ENCODE data around the gene MTX1. TPM values are rescaled to one million over a fixed set of nuclear protein-coding genes. Genes with fewer than 3 reads are reported as not detected.

The MTX1 gene
- total and polyA plus RNA-seq, 2 experiments from 2014 or later: 77.7 to 106 TPM

DNA sequence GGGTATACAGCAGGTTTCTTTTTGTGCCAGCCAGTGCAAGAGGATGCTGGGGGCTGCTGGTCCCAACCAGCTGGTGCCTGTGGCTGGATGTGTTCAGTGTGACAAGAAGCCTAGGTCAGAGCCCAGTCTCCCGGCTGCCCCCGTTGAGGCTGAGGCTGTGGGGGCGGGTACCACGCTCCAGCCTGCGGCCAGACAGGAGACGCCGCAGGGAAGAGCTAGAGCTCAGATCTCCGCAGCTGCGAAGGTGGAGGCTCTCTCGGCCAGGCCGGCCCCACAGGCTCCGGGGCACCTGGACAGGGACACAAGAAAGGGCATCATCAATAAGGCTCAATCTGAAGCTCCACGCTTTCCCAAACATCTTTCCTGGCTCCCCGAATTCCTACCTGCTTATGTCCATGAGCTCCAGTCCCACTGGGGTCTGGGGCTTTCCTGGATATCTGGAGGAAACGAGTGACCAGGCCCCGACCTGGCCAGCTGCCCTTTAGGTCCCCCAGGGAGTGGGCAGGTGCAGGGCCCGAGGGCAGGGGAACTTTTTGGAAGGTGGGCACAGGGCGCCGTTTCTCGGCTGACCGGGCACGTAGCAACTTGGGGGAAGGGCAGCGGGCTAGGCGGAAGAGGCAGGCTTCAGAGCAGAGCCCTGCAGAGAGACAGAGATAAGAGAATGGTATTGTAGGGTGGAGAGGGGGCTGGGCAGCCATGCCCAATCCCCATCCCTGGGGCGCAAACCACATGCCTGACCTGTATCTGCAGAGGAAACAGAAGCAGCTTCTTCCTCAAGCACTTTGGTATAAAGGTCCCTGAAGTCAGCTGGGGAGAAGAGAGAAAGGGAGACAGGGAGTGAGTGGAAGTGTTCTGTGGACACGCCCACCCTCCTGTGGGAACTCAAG, 39.4 kb downstream of the MTX1 start (continued):
- no peak for TF ChIP-seq EZH2phosphoT487 (IDR thresholded peaks at IDR 0.05; ENCODE audit: unreplicated experiment)
- TF ChIP-seq EZH2 (IDR thresholded peaks at IDR 0.05; ENCODE audit: low read depth, unreplicated experiment): no peak
- no peak for TF ChIP-seq JUNB (IDR thresholded peaks at IDR 0.05; ENCODE audit: unreplicated experiment)
- TF ChIP-seq ETS1 (IDR thresholded peaks at IDR 0.05): no peak

DNA sequence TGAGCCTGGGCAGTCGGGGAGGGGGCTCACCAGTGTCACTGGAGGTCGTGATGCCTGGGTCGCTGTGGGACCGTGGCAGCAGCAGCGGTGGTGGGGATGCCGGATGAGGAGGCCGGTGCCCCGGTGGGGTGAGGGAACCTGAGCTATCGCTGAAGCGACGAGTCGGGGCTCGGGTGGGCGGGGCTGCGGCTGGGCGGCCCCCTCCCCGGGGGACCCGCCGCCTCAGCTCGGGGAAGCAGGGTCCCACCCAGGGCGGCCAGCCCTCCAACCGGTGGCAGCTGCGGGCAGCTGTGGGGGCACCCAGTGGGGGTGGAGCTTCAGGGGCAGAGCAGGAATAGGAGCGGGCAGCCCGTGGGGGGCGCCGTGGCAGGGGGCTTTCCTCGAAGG, 41.7 kb downstream of the MTX1 start:
- DNase-seq (ENCODE audit: low spot score): peak; percentile 36
- Mint-ChIP-seq H3K27me3 (ENCODE audit: insufficient read depth, low read depth, poor library complexity) (peaks cover 22% of the 10 kb centered on the region), H3K9me3 (no peaks in the 10 kb centered on the region), H3K27ac (no peak overlapping the region), H3K36me3 (ENCODE audit: low read depth) (peaks cover 23% of the 10 kb centered on the region; the same call in 2 of the 3 replicates), H3K4me1 (peaks cover 27% of the 10 kb centered on the region), H3K4me3 (peak overlapping the region; percentile 65; the same call in 2 of the 3 replicates)
- H3K79me2 ChIP-seq (replicated peaks; ENCODE audit: insufficient read depth): no peaks in the 10 kb centered on the region; the same call in 1 of the 2 replicates
- TF ChIP-seq NANOG (IDR thresholded peaks at IDR 0.05; ENCODE audit: borderline replicate concordance): no peak
- no peak for TF ChIP-seq ETS1 (IDR thresholded peaks at IDR 0.05)
- TF ChIP-seq, protein P1, sequence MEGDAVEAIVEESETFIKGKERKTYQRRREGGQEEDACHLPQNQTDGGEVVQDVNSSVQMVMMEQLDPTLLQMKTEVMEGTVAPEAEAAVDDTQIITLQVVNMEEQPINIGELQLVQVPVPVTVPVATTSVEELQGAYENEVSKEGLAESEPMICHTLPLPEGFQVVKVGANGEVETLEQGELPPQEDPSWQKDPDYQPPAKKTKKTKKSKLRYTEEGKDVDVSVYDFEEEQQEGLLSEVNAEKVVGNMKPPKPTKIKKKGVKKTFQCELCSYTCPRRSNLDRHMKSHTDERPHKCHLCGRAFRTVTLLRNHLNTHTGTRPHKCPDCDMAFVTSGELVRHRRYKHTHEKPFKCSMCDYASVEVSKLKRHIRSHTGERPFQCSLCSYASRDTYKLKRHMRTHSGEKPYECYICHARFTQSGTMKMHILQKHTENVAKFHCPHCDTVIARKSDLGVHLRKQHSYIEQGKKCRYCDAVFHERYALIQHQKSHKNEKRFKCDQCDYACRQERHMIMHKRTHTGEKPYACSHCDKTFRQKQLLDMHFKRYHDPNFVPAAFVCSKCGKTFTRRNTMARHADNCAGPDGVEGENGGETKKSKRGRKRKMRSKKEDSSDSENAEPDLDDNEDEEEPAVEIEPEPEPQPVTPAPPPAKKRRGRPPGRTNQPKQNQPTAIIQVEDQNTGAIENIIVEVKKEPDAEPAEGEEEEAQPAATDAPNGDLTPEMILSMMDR (conservative IDR thresholded peaks at IDR 0.05; ENCODE audit: low read depth in 2 of 2): no peak
- TF ChIP-seq ZNF114 (CRISPR knock-in tag; IDR thresholded peaks at IDR 0.05): no peak
- no peak for TF ChIP-seq JUNB (IDR thresholded peaks at IDR 0.05; ENCODE audit: unreplicated experiment)
- TF ChIP-seq, protein P2, sequence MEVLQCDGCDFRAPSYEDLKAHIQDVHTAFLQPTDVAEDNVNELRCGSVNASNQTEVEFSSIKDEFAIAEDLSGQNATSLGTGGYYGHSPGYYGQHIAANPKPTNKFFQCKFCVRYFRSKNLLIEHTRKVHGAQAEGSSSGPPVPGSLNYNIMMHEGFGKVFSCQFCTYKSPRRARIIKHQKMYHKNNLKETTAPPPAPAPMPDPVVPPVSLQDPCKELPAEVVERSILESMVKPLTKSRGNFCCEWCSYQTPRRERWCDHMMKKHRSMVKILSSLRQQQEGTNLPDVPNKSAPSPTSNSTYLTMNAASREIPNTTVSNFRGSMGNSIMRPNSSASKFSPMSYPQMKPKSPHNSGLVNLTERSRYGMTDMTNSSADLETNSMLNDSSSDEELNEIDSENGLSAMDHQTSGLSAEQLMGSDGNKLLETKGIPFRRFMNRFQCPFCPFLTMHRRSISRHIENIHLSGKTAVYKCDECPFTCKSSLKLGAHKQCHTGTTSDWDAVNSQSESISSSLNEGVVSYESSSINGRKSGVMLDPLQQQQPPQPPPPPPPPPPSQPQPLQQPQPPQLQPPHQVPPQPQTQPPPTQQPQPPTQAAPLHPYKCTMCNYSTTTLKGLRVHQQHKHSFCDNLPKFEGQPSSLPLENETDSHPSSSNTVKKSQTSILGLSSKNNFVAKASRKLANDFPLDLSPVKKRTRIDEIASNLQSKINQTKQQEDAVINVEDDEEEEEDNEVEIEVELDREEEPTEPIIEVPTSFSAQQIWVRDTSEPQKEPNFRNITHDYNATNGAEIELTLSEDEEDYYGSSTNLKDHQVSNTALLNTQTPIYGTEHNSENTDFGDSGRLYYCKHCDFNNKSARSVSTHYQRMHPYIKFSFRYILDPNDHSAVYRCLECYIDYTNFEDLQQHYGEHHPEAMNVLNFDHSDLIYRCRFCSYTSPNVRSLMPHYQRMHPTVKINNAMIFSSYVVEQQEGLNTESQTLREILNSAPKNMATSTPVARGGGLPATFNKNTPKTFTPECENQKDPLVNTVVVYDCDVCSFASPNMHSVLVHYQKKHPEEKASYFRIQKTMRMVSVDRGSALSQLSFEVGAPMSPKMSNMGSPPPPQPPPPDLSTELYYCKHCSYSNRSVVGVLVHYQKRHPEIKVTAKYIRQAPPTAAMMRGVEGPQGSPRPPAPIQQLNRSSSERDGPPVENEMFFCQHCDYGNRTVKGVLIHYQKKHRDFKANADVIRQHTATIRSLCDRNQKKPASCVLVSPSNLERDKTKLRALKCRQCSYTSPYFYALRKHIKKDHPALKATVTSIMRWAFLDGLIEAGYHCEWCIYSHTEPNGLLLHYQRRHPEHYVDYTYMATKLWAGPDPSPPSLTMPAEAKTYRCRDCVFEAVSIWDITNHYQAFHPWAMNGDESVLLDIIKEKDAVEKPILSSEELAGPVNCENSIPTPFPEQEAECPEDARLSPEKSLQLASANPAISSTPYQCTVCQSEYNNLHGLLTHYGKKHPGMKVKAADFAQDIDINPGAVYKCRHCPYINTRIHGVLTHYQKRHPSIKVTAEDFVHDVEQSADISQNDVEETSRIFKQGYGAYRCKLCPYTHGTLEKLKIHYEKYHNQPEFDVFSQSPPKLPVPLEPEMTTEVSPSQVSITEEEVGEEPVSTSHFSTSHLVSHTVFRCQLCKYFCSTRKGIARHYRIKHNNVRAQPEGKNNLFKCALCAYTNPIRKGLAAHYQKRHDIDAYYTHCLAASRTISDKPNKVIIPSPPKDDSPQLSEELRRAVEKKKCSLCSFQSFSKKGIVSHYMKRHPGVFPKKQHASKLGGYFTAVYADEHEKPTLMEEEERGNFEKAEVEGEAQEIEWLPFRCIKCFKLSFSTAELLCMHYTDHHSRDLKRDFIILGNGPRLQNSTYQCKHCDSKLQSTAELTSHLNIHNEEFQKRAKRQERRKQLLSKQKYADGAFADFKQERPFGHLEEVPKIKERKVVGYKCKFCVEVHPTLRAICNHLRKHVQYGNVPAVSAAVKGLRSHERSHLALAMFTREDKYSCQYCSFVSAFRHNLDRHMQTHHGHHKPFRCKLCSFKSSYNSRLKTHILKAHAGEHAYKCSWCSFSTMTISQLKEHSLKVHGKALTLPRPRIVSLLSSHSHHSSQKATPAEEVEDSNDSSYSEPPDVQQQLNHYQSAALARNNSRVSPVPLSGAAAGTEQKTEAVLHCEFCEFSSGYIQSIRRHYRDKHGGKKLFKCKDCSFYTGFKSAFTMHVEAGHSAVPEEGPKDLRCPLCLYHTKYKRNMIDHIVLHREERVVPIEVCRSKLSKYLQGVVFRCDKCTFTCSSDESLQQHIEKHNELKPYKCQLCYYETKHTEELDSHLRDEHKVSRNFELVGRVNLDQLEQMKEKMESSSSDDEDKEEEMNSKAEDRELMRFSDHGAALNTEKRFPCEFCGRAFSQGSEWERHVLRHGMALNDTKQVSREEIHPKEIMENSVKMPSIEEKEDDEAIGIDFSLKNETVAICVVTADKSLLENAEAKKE (CRISPR knock-in tag; IDR thresholded peaks at IDR 0.05): no peak
- 0 out of 2 replicates have a peak, but pooled peaks have one; percentile 0 for TF ChIP-seq POLR2AphosphoS5 (IDR thresholded peaks at IDR 0.05; ENCODE audit: low read depth)
- peaks cover 16% of the 10 kb centered on the region for H3K27me3 ChIP-seq (ENCODE audit: insufficient read depth)
- peak overlapping the region; percentile 70 for H3K4me3 ChIP-seq
- 0 out of 2 replicates have a peak overlapping the region, but pooled peaks have one; percentile 89 for H2AFZ ChIP-seq
- H3K36me3 ChIP-seq (ENCODE audit: insufficient read depth): no peaks in the 10 kb centered on the region
- no peaks in the 10 kb centered on the region for H4K20me1 ChIP-seq (replicated peaks; ENCODE audit: insufficient read depth)
- peak; percentile 19 for ATAC-seq
- H3K4me1 ChIP-seq (ENCODE audit: insufficient read depth): peaks cover 18% of the 10 kb centered on the region
- no peak overlapping the region for H3K27ac ChIP-seq (ENCODE audit: low read depth)
- peaks cover 12% of the 10 kb centered on the region; the same call in 1 of the 2 replicates for H3F3A ChIP-seq (replicated peaks; ENCODE audit: low read depth)
- peak overlapping the region; percentile 91 for H3K4me2 ChIP-seq
- no peaks in the 10 kb centered on the region for H3K9me2 ChIP-seq (ENCODE audit: insufficient read depth)
